ENCODE results near the gene NDRG2. TPM values are rescaled to one million over a fixed set of nuclear protein-coding genes. Genes with fewer than 3 reads are reported as not detected.

NDRG2 gene
- total RNA-seq, 1 experiment from 2014 or later = 8.0 TPM

DNA sequence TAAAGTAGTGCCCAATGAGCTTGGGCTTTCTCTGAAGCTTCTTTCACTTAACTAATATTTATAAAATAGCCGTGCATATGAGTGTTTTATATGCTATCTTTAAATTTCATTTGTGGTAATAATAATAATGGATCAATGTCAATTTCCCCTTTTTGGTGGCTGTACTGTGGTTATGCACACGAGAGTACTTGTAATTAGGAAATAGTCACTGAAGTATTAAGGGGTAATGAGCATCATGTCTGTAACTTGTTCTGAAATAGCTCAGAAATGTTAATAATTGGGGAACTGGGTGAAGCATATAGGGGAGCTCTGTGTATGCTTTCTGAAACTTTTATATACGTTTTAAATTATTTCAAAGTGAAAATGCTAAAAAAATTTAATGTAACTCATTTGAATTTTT lies 25.7 kb upstream of the NDRG2 start:
- Histone ChIP-seq H3K4me1 (ENCODE audit: insufficient read depth, low read length, poor library complexity, severe bottlenecking) (no peaks in the 10 kb centered on the region), H3K36me3 (ENCODE audit: insufficient read depth, low read length, poor library complexity, severe bottlenecking) (no peaks in the 10 kb centered on the region), H3K27me3 (replicated peaks; ENCODE audit: insufficient read depth, low read depth, low read length, poor library complexity) (no peaks in the 10 kb centered on the region), H3K27ac (ENCODE audit: low read depth, low read length, poor library complexity, severe bottlenecking) (no peak overlapping the region), H3K9me3 (ENCODE audit: low read depth, low read length, poor library complexity, severe bottlenecking) (no peaks in the 10 kb centered on the region), H3K4me3 (ENCODE audit: low read depth, low read length, poor library complexity, severe bottlenecking) (no peak overlapping the region)
- ChIA-PET CTCF (no interaction called here), POLR2A (ENCODE audit: low non-redundant PET) (no interaction called here)
- intact Hi-C loops (cut with micrococcal nuclease; ENCODE audit: unreplicated experiment) = no loop called here
- no peak for DNase-seq (ENCODE audit: low spot score)
- no peak for TF ChIP-seq EZH2 (IDR thresholded peaks at IDR 0.05; ENCODE audit: borderline replicate concordance, low read depth, low read length, poor library complexity, severe bottlenecking)
- TF ChIP-seq, protein P1, sequence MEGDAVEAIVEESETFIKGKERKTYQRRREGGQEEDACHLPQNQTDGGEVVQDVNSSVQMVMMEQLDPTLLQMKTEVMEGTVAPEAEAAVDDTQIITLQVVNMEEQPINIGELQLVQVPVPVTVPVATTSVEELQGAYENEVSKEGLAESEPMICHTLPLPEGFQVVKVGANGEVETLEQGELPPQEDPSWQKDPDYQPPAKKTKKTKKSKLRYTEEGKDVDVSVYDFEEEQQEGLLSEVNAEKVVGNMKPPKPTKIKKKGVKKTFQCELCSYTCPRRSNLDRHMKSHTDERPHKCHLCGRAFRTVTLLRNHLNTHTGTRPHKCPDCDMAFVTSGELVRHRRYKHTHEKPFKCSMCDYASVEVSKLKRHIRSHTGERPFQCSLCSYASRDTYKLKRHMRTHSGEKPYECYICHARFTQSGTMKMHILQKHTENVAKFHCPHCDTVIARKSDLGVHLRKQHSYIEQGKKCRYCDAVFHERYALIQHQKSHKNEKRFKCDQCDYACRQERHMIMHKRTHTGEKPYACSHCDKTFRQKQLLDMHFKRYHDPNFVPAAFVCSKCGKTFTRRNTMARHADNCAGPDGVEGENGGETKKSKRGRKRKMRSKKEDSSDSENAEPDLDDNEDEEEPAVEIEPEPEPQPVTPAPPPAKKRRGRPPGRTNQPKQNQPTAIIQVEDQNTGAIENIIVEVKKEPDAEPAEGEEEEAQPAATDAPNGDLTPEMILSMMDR (conservative IDR thresholded peaks at IDR 0.05; ENCODE audit: low read depth, low read length) = no peak
- no TSS peak for BruUV-seq (replicated peaks)

DNA sequence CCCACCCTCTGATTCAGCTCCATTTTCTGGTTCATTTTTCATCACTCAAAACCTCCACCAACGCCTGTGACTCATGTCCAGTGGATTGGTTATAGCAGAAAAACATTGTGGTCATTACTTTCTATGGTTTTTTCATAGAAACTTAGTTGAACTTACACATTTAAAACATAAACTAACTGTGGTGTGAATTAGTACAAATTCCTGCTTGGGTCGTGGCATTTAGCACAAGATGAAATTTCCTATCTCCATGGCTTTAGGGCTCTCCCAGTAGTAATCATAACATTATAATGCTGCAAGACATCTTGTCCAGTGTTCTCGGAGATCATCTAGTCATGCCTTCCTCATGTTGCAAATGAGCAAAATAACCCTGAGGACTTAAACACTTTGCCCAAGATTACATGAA lies 24.4 kb upstream of the NDRG2 start:
- POLR2A ChIA-PET (ENCODE audit: low non-redundant PET) = no interaction called here

DNA sequence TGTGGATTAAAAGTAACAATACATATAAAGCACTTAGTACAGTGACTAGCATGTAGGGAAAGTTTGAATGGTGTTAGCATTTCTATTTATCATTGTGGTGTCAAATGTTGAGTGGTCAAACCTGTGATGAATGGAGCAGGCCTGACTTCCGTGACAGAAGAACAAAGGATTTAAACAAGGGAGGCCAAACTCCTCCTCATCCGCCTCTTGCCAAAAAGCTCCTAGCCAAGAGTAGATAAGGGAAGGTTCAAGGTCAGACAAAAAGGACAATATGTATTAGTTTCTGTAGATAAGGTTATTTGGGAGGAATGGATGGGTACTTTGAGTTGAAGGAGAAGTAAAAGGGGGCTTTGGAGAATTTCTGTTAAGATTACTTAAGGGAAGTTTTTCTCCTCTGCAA lies 23.8 kb upstream of the NDRG2 start:
- Histone ChIP-seq H3K36me3 (ENCODE audit: insufficient read depth, low read length, poor library complexity, severe bottlenecking) (no peaks in the 10 kb centered on the region), H3K27me3 (replicated peaks; ENCODE audit: insufficient read depth, low read depth, low read length, poor library complexity) (no peaks in the 10 kb centered on the region), H3K9me3 (ENCODE audit: low read depth, low read length, poor library complexity, severe bottlenecking) (no peaks in the 10 kb centered on the region), H3K4me1 (ENCODE audit: insufficient read depth, low read length, poor library complexity, severe bottlenecking) (no peaks in the 10 kb centered on the region), H3K27ac (ENCODE audit: low read depth, low read length, poor library complexity, severe bottlenecking) (no peak overlapping the region), H3K4me3 (ENCODE audit: low read depth, low read length, poor library complexity, severe bottlenecking) (no peak overlapping the region)
- intact Hi-C loops (cut with micrococcal nuclease; ENCODE audit: unreplicated experiment) = no loop called here
- no peak for TF ChIP-seq EZH2 (IDR thresholded peaks at IDR 0.05; ENCODE audit: borderline replicate concordance, low read depth, low read length, poor library complexity, severe bottlenecking)
- TF ChIP-seq, protein P1 (conservative IDR thresholded peaks at IDR 0.05; ENCODE audit: low read depth, low read length) = no peak
- CTCF ChIA-PET = no interaction called here
- no peak for DNase-seq (ENCODE audit: low spot score)
- no TSS peak for BruUV-seq (replicated peaks)
- POLR2A ChIA-PET (ENCODE audit: low non-redundant PET) = no interaction called here

More for the DNA sequence above, 24.4 kb upstream of the NDRG2 start:
- Histone ChIP-seq H3K27me3 (replicated peaks; ENCODE audit: insufficient read depth, low read depth, low read length, poor library complexity) (no peaks in the 10 kb centered on the region), H3K4me1 (ENCODE audit: insufficient read depth, low read length, poor library complexity, severe bottlenecking) (no peaks in the 10 kb centered on the region), H3K27ac (ENCODE audit: low read depth, low read length, poor library complexity, severe bottlenecking) (no peak overlapping the region), H3K9me3 (ENCODE audit: low read depth, low read length, poor library complexity, severe bottlenecking) (no peaks in the 10 kb centered on the region), H3K36me3 (ENCODE audit: insufficient read depth, low read length, poor library complexity, severe bottlenecking) (no peaks in the 10 kb centered on the region), H3K4me3 (ENCODE audit: low read depth, low read length, poor library complexity, severe bottlenecking) (no peak overlapping the region)
- CTCF ChIA-PET = no interaction called here
- BruUV-seq (replicated peaks) = no TSS peak
- intact Hi-C loops (cut with micrococcal nuclease; ENCODE audit: unreplicated experiment) = no loop called here
- TF ChIP-seq, protein P1 (conservative IDR thresholded peaks at IDR 0.05; ENCODE audit: low read depth, low read length) = no peak
- no peak for TF ChIP-seq EZH2 (IDR thresholded peaks at IDR 0.05; ENCODE audit: borderline replicate concordance, low read depth, low read length, poor library complexity, severe bottlenecking)
- DNase-seq (ENCODE audit: low spot score) = no peak
